Karpas-422 (cell line): ENCODE measurements around the gene SWT1. TPM values are rescaled to one million over a fixed set of nuclear protein-coding genes. Genes with fewer than 3 reads are reported as not detected.
A peak's percentile ranks its signal among the peaks of the same experiment; 100 is the strongest.
"Not testable (repeated sequence)": the region's sequence is repeated elsewhere in the genome, so short reads cannot be mapped to it uniquely, and the experiment has no call there.

Experiments used
- DNase-seq: peaks from one replicate; pipeline ENCODE4 v3.0.0-alpha.2; 2015
- H2AFZ ChIP-seq: fragments of 200-600 bp; sonication (generic); 2 replicates; pipeline ENCODE4 v1.6.1; 2014; ENCODE audit warnings: antibody characterized with exemption, low read length, mixed read lengths
- H3K27ac ChIP-seq: fragments of 200-600 bp; sonication (generic); 2 replicates; pipeline ENCODE4 v1.5.1; 2014; ENCODE audit warnings: mild to moderate bottlenecking, low read length, moderate library complexity
- H3K27me3 ChIP-seq: fragments of 200-600 bp; sonication (generic); 2 replicates; pipeline ENCODE4 v1.6.1; 2014; ENCODE audit warnings: low read length, mixed read lengths
- H3K36me3 ChIP-seq: fragments of 200-600 bp; sonication (generic); 2 replicates; pipeline ENCODE4 v1.6.1; 2014; ENCODE audit warnings: low read length, mixed read lengths; ENCODE audit not compliant: insufficient read depth
- H3K4me1 ChIP-seq: fragments of 200-600 bp; sonication (generic); 2 replicates; pipeline ENCODE4 v1.6.1; 2014; ENCODE audit warnings: mild to moderate bottlenecking, low read length, mixed read lengths
- H3K4me2 ChIP-seq: fragments of 200-600 bp; sonication (generic); 2 replicates; pipeline ENCODE4 v1.6.1; 2014; ENCODE audit warnings: low read length, low read depth, mild to moderate bottlenecking; ENCODE audit not compliant: poor library complexity, severe bottlenecking
- H3K4me3 ChIP-seq: fragments of 200-600 bp; sonication (generic); 2 replicates; pipeline ENCODE4 v1.5.1; 2014; ENCODE audit warnings: mild to moderate bottlenecking, antibody characterized with exemption, low read length, mixed read lengths
- H3K79me2 ChIP-seq: fragments of 200-600 bp; sonication (generic); 2 replicates; pipeline ENCODE4 v1.6.1; 2014; ENCODE audit warnings: mild to moderate bottlenecking, low read length, mixed read lengths
- H3K9ac ChIP-seq: fragments of 200-600 bp; sonication (generic); 2 replicates; pipeline ENCODE4 v1.6.0; 2014; ENCODE audit warnings: low read length
- H3K9me2 ChIP-seq: fragments of 200-600 bp; sonication (generic), shearing (Covaris generic); replicated peaks from 2 replicates; pipeline ENCODE4 v1.6.0; 2014; ENCODE audit warnings: mild to moderate bottlenecking, low read length, moderate library complexity; ENCODE audit not compliant: insufficient read depth
- H3K9me3 ChIP-seq: fragments of 300-700, 200-600 bp; sonication (generic); 2 replicates; pipeline ENCODE4 v1.6.1; 2014; ENCODE audit warnings: low read length, mixed read lengths
- H4K20me1 ChIP-seq: fragments of 200-600 bp; sonication (generic); 2 replicates; pipeline ENCODE4 v1.6.1; 2014; ENCODE audit warnings: mild to moderate bottlenecking, antibody characterized with exemption, low read length, low read depth; ENCODE audit not compliant: insufficient read depth
- total RNA-seq: library from RNA; depleted of rRNA; stranded (reverse); fragments of >200 nt; shearing (Covaris generic); gene quantifications from 2 replicates; pipeline ENCODE4 v1.2.3, GENCODE V29; 2014; ENCODE audit warnings: low replicate concordance

Gene SWT1
- total RNA-seq, 1 experiment from 2014 or later, result 1.8 TPM

GRCh38 chr1:185227161-185227560 lies 70.2 kb downstream of the SWT1 start:
- Histone ChIP-seq H3K9ac (no peak overlapping the region), H3K4me3 (no peak overlapping the region), H4K20me1 (no peaks in the 10 kb centered on the region), H3K9me2 (no peaks in the 10 kb centered on the region), H3K4me1 (no peaks in the 10 kb centered on the region), H3K27me3 (no peaks in the 10 kb centered on the region), H2AFZ (no peak overlapping the region), H3K4me2 (no peak overlapping the region), H3K9me3 (no peaks in the 10 kb centered on the region), H3K79me2 (no peaks in the 10 kb centered on the region), H3K36me3 (no peaks in the 10 kb centered on the region), H3K27ac (no peak overlapping the region)
- no peak for DNase-seq

- H3K9me2 ChIP-seq, result no peaks in the 10 kb centered on the region
- H3K27me3 ChIP-seq, result no peaks in the 10 kb centered on the region
- no peak overlapping the region for H3K27ac ChIP-seq
- H3K9me3 ChIP-seq, result no peaks in the 10 kb centered on the region
- no peak overlapping the region for H3K4me3 ChIP-seq
- no peaks in the 10 kb centered on the region for H3K79me2 ChIP-seq
- DNase-seq, result no peak
- no peaks in the 10 kb centered on the region for H3K4me1 ChIP-seq
- H3K36me3 ChIP-seq, result no peaks in the 10 kb centered on the region
- no peak overlapping the region for H2AFZ ChIP-seq
- H3K9ac ChIP-seq, result no peak overlapping the region
- H3K4me2 ChIP-seq, result no peak overlapping the region
- H4K20me1 ChIP-seq, result no peaks in the 10 kb centered on the region
Observed at GRCh38 chr1:185228979-185229378, 72.0 kb downstream of the SWT1 start.

GRCh38 chr1:185229981-185230380 lies 73.0 kb downstream of the SWT1 start:
- no peak overlapping the region for H2AFZ ChIP-seq
- no peak overlapping the region for H3K4me3 ChIP-seq
- H3K9me3 ChIP-seq, result no peaks in the 10 kb centered on the region
- no peaks in the 10 kb centered on the region for H3K27me3 ChIP-seq
- H3K79me2 ChIP-seq, result no peaks in the 10 kb centered on the region
- H3K9ac ChIP-seq, result no peak overlapping the region
- no peaks in the 10 kb centered on the region for H4K20me1 ChIP-seq
- DNase-seq, result no peak
- no peak overlapping the region for H3K27ac ChIP-seq
- H3K9me2 ChIP-seq, result no peaks in the 10 kb centered on the region
- H3K4me1 ChIP-seq, result no peaks in the 10 kb centered on the region
- no peaks in the 10 kb centered on the region for H3K36me3 ChIP-seq
- no peak overlapping the region for H3K4me2 ChIP-seq

- H4K20me1 ChIP-seq, result no peaks in the 10 kb centered on the region
- H3K79me2 ChIP-seq, result no peaks in the 10 kb centered on the region
- H3K4me3 ChIP-seq, result no peak overlapping the region
- no peak overlapping the region for H3K4me2 ChIP-seq
- no peaks in the 10 kb centered on the region for H3K36me3 ChIP-seq
- H2AFZ ChIP-seq, result no peak overlapping the region
- H3K27ac ChIP-seq, result no peak overlapping the region
- H3K4me1 ChIP-seq, result no peaks in the 10 kb centered on the region
- no peaks in the 10 kb centered on the region for H3K9me2 ChIP-seq
- H3K9me3 ChIP-seq, result no peaks in the 10 kb centered on the region
- no peaks in the 10 kb centered on the region for H3K27me3 ChIP-seq
- DNase-seq, result no peak
- H3K9ac ChIP-seq, result no peak overlapping the region
Observed at GRCh38 chr1:185232874-185233273, 75.9 kb downstream of the SWT1 start.

GRCh38 chr1:185234183-185234582 lies 77.2 kb downstream of the SWT1 start:
- H3K27me3 ChIP-seq, H3K4me1 ChIP-seq, H2AFZ ChIP-seq, H3K9ac ChIP-seq, H3K9me2 ChIP-seq, DNase-seq, H3K4me2 ChIP-seq, H3K27ac ChIP-seq, H3K4me3 ChIP-seq, H3K9me3 ChIP-seq, H3K36me3 ChIP-seq, H3K79me2 ChIP-seq, H4K20me1 ChIP-seq: not testable (repeated sequence)

- H3K4me2 ChIP-seq, H2AFZ ChIP-seq, H3K9ac ChIP-seq, H3K4me3 ChIP-seq, H4K20me1 ChIP-seq, H3K27me3 ChIP-seq, H3K4me1 ChIP-seq, H3K9me3 ChIP-seq, H3K27ac ChIP-seq, DNase-seq, H3K79me2 ChIP-seq, H3K36me3 ChIP-seq, H3K9me2 ChIP-seq: not testable (repeated sequence)
Observed at GRCh38 chr1:185237176-185237575, 80.2 kb downstream of the SWT1 start.

- no peaks in the 10 kb centered on the region for H3K79me2 ChIP-seq
- no peak for DNase-seq
- H3K4me2 ChIP-seq, result no peak overlapping the region
- no peaks in the 10 kb centered on the region for H3K9me3 ChIP-seq
- no peak overlapping the region for H2AFZ ChIP-seq
- H3K27me3 ChIP-seq, result no peaks in the 10 kb centered on the region
- no peaks in the 10 kb centered on the region for H4K20me1 ChIP-seq
- H3K4me3 ChIP-seq, result no peak overlapping the region
- no peak overlapping the region for H3K27ac ChIP-seq
- H3K4me1 ChIP-seq, result no peaks in the 10 kb centered on the region
- no peak overlapping the region for H3K9ac ChIP-seq
- no peaks in the 10 kb centered on the region for H3K9me2 ChIP-seq
- no peaks in the 10 kb centered on the region for H3K36me3 ChIP-seq
Observed at GRCh38 chr1:185237661-185238060, 80.7 kb downstream of the SWT1 start.

GRCh38 chr1:185238447-185238846 lies 81.5 kb downstream of the SWT1 start:
- DNase-seq, result peak; percentile 57
- no peaks in the 10 kb centered on the region for H3K9me2 ChIP-seq

DNA sequence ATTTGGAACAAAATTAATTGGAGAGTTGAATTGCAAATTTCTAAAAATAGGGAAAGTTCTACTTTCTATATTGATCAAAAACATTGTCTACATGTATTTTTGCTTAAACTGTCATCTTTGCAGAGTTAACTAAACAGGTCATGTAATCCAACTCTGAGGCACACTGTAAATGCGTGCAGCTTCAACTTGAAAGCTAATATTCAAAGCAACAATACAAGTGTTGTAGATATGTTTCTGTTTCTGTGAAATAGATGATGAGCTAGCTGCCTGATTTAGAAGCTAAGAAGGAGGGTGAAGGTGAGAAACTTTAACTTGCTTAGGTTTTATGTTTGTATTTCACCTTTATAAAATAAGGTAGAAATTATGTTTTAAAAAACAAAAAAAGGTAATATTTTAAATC lies 82.9 kb downstream of the SWT1 start:
- no peak for DNase-seq
- Histone ChIP-seq H3K4me2 (no peak overlapping the region), H3K9me3 (no peaks in the 10 kb centered on the region), H3K27me3 (no peaks in the 10 kb centered on the region), H3K79me2 (no peaks in the 10 kb centered on the region), H3K9me2 (no peaks in the 10 kb centered on the region), H3K27ac (no peak overlapping the region), H3K9ac (no peak overlapping the region), H3K4me1 (no peaks in the 10 kb centered on the region), H3K36me3 (no peaks in the 10 kb centered on the region), H2AFZ (no peak overlapping the region), H3K4me3 (no peak overlapping the region), H4K20me1 (no peaks in the 10 kb centered on the region)

More at GRCh38 chr1:185238447-185238846, 81.5 kb downstream of the SWT1 start:
- H3K9me3 ChIP-seq, result no peaks in the 10 kb centered on the region
- no peaks in the 10 kb centered on the region for H4K20me1 ChIP-seq
- no peaks in the 10 kb centered on the region for H3K4me1 ChIP-seq
- no peak overlapping the region for H3K9ac ChIP-seq
- H3K4me3 ChIP-seq, result no peak overlapping the region
- no peak overlapping the region for H3K4me2 ChIP-seq
- no peak overlapping the region for H2AFZ ChIP-seq
- H3K27ac ChIP-seq, result no peak overlapping the region
- H3K27me3 ChIP-seq, result no peaks in the 10 kb centered on the region
- H3K36me3 ChIP-seq, result no peaks in the 10 kb centered on the region
- H3K79me2 ChIP-seq, result no peaks in the 10 kb centered on the region
